GM12878 (cell line): Measurements from ENCODE around the gene VWA8. TPM values are rescaled to one million over a fixed set of nuclear protein-coding genes. Genes with fewer than 3 reads are reported as not detected.

Experiments
- ATAC-seq: fragments of 200-7000 bp; cut with Tn5 transposase; 3 replicates; pipeline ENCODE4 v1.9.1; 2020; ENCODE audit warnings: mild to moderate bottlenecking, moderate library complexity
- BruUV-seq: library from RNA; stranded (reverse); fragments of 400-500 nt; replicated peaks from 2 replicates; lab custom pipeline; 2021; lab: Mats Ljungman, UMichigan
- CTCF ChIA-PET: fragments of 300-600 bp; sonication (Branson Sonifier 250); formaldehyde crosslinking; extraction: SDS; loops from one replicate; lab custom pipeline; 2021; ENCODE audit warnings: inconsistent platforms; lab: Yijun Ruan, JAX
- POLR2A ChIA-PET: fragments of 350-600 bp; formaldehyde crosslinking; extraction: SDS; loops from one replicate; lab custom pipeline; 2021; ENCODE audit warnings: inconsistent platforms; lab: Charles Lee
- RAD21 ChIA-PET: fragments of 300-600 bp; sonication (Branson Sonifier 250); formaldehyde crosslinking; loops from one replicate; lab custom pipeline; 2023; ENCODE audit warnings: antibody characterized with exemption; ENCODE audit not compliant: unreplicated experiment; lab: Charles Lee
- SMC1A ChIA-PET: fragments of 300-600 bp; sonication (Branson Sonifier 250); formaldehyde crosslinking; loops from one replicate; lab custom pipeline; 2023; ENCODE audit not compliant: unreplicated experiment, uncharacterized antibody; lab: Charles Lee
- DNase-seq: peaks from one replicate; pipeline ENCODE4 v3.0.0-alpha.2; 2011; ENCODE audit warnings: low read depth, low spot score
- FAIRE-seq: peaks from 3 replicates; lab custom pipeline; 2011; peaks lifted over from hg19 to GRCh38; lab: Jason Lieb, UNC
- H2AFZ ChIP-seq: 2 replicates; pipeline ENCODE4 v1.6.0; 2011; ENCODE audit warnings: low read depth, low read length, control low read depth; ENCODE audit not compliant: control insufficient read depth
- H3K27ac ChIP-seq: 2 replicates; pipeline ENCODE4 v1.5.1; 2011; ENCODE audit warnings: control low read depth; ENCODE audit not compliant: control insufficient read depth, insufficient read depth
- H3K27me3 ChIP-seq, 2 experiments: replicated peaks in 1 of 2; 2 replicates each; pipeline versions ENCODE4 v1.6.0 to v1.6.1; 2011; ENCODE audit warnings: low read length in 1 of 2; ENCODE audit not compliant: control insufficient read depth in 2 of 2, insufficient read depth in 2 of 2
- H3K36me3 ChIP-seq, 2 experiments: 2 replicates each; pipeline ENCODE4 v1.5.1; 2011; ENCODE audit warnings: low read length in 1 of 2; ENCODE audit not compliant: control insufficient read depth in 2 of 2, insufficient read depth in 2 of 2
- H3K4me1 ChIP-seq: 2 replicates; pipeline ENCODE4 v1.6.1; 2011; ENCODE audit warnings: mild to moderate bottlenecking, low read length, moderate library complexity, mixed read lengths; ENCODE audit not compliant: control insufficient read depth, insufficient read depth
- H3K4me2 ChIP-seq: 2 replicates; pipeline ENCODE4 v1.6.0; 2011; ENCODE audit warnings: control low read depth; ENCODE audit not compliant: control insufficient read depth, insufficient read depth
- H3K4me3 ChIP-seq: fragments of 200-600 bp; sonication (generic); 2 replicates; pipeline ENCODE4 v1.5.1; 2016
- H3K79me2 ChIP-seq: 2 replicates; pipeline ENCODE4 v1.6.0; 2011; ENCODE audit warnings: low read length; ENCODE audit not compliant: control insufficient read depth, insufficient read depth
- H3K9ac ChIP-seq: 2 replicates; pipeline ENCODE4 v1.8.0; 2011; ENCODE audit warnings: low read length, control low read depth, mixed read lengths; ENCODE audit not compliant: control insufficient read depth, insufficient read depth
- H3K9me3 ChIP-seq: replicated peaks from 3 replicates; pipeline ENCODE4 v1.5.1; 2011; ENCODE audit warnings: mild to moderate bottlenecking, low read length; ENCODE audit not compliant: control insufficient read depth, insufficient read depth
- H4K20me1 ChIP-seq: 2 replicates; pipeline ENCODE4 v1.6.0; 2011; ENCODE audit not compliant: control insufficient read depth, insufficient read depth
- BACH1 ChIP-seq: fragments of 450-650 bp; IDR thresholded peaks from 2 replicates; pipeline ENCODE4 v1.6.1; 2017; ENCODE audit warnings: mild to moderate bottlenecking, borderline replicate concordance
- BCLAF1 ChIP-seq: fragments of 450-650 bp; IDR thresholded peaks from 2 replicates; pipeline ENCODE4 v1.6.1; 2017; ENCODE audit warnings: antibody characterized with exemption, mild to moderate bottlenecking, moderate library complexity
- CBX3 ChIP-seq: fragments of 200-600 bp; sonication (generic); IDR thresholded peaks from 2 replicates; pipeline ENCODE4 v1.6.1; 2016; ENCODE audit warnings: low read depth, borderline replicate concordance
- CHD4 ChIP-seq: fragments of 200-600 bp; sonication (generic); IDR thresholded peaks from 2 replicates; pipeline ENCODE4 v1.6.1; 2016; ENCODE audit warnings: mild to moderate bottlenecking
- CREB1 ChIP-seq: IDR thresholded peaks from 2 replicates; pipeline ENCODE4 v1.6.1; 2012; ENCODE audit warnings: low read depth, mild to moderate bottlenecking, inconsistent platforms
- CTCF ChIP-seq, 3 experiments: IDR thresholded peaks in 2 of 3; conservative IDR thresholded peaks in 1 of 3; 2 replicates each; pipeline ENCODE4 v1.5.1; 2011; ENCODE audit warnings: low read depth in 3 of 3, low read length in 3 of 3, mild to moderate bottlenecking in 3 of 3, control low read depth in 2 of 3, moderate library complexity in 2 of 3, inconsistent platforms in 1 of 3, mixed read lengths in 1 of 3; ENCODE audit not compliant: control insufficient read depth in 2 of 3, insufficient read depth in 1 of 3; ENCODE audit errors: extremely low read depth in 1 of 3
- DPF2 ChIP-seq: fragments of 450-650 bp; IDR thresholded peaks from 2 replicates; pipeline ENCODE4 v1.6.1; 2017; ENCODE audit warnings: mild to moderate bottlenecking
- HCFC1 ChIP-seq: fragments of 150-350 bp; IDR thresholded peaks from 2 replicates; pipeline ENCODE4 v1.6.1; 2014; ENCODE audit warnings: low read length
- HDGF ChIP-seq: fragments of 450-650 bp; IDR thresholded peaks from 2 replicates; pipeline ENCODE4 v1.6.1; 2016; ENCODE audit warnings: antibody characterized with exemption
- KLF5 ChIP-seq: fragments of 450-650 bp; IDR thresholded peaks from 2 replicates; pipeline ENCODE4 v1.6.1; 2014; ENCODE audit warnings: mild to moderate bottlenecking; ENCODE audit not compliant: partially characterized antibody
- MAX ChIP-seq: IDR thresholded peaks from 2 replicates; pipeline ENCODE4 v1.6.1; 2012; ENCODE audit warnings: low read depth, low read length, improper control_type of control experiment
- NFXL1 ChIP-seq: fragments of 450-650 bp; IDR thresholded peaks from 2 replicates; pipeline ENCODE4 v1.6.1; 2017; ENCODE audit warnings: antibody characterized with exemption, mild to moderate bottlenecking, borderline replicate concordance
- PAX8 ChIP-seq: fragments of 450-650 bp; IDR thresholded peaks from 2 replicates; pipeline ENCODE4 v1.6.1; 2017; ENCODE audit warnings: mild to moderate bottlenecking, moderate library complexity
- PML ChIP-seq: IDR thresholded peaks from 2 replicates; pipeline ENCODE4 v1.6.1; 2012; ENCODE audit warnings: low read length, inconsistent platforms
- POU2F2 ChIP-seq: IDR thresholded peaks from 3 replicates; pipeline ENCODE4 v1.6.1; 2011; ENCODE audit warnings: low read depth, mild to moderate bottlenecking, low read length, borderline replicate concordance
- RAD51 ChIP-seq: fragments of 450-650 bp; IDR thresholded peaks from 2 replicates; pipeline ENCODE4 v1.6.1; 2016; ENCODE audit warnings: moderate library complexity, mild to moderate bottlenecking, inconsistent platforms
- RCOR1 ChIP-seq: conservative IDR thresholded peaks from 2 replicates; pipeline ENCODE4 v1.6.1; 2012; ENCODE audit warnings: low read depth, low read length, improper control_type of control experiment
- RFX5 ChIP-seq: IDR thresholded peaks from 2 replicates; pipeline ENCODE4 v1.6.1; 2011; ENCODE audit warnings: low read depth, low read length, improper control_type of control experiment
- SMC3 ChIP-seq: IDR thresholded peaks from 2 replicates; pipeline ENCODE4 v1.6.1; 2011; ENCODE audit warnings: low read length, improper control_type of control experiment, borderline replicate concordance
- SREBF1 ChIP-seq: IDR thresholded peaks from 2 replicates; pipeline ENCODE4 v1.6.1; 2012; ENCODE audit warnings: mild to moderate bottlenecking, low read length
- YY1 ChIP-seq: IDR thresholded peaks from 2 replicates; pipeline ENCODE4 v1.6.1; 2011; ENCODE audit warnings: low read depth, mild to moderate bottlenecking, low read length
- ZNF24 ChIP-seq: fragments of 450-650 bp; IDR thresholded peaks from 2 replicates; pipeline ENCODE4 v1.6.1; 2017; ENCODE audit warnings: antibody characterized with exemption, mild to moderate bottlenecking
- WGBS: methylation state at CpG from one replicate; pipeline ENCODE4 v1.1.6; 2016; ENCODE audit warnings: low lambda C conversion rate; ENCODE audit not compliant: insufficient replicate concordance, insufficient coverage; ENCODE audit errors: missing lambda C conversion rate; 5-methylcytosine and 5-hydroxymethylcytosine counted together
- in situ Hi-C: fragments of 300-500 bp; cut with MboI; formaldehyde crosslinking; loops from 9 replicates; pipeline ENCODE4 v1.14.3; 2018; ENCODE audit warnings: mixed read lengths
- intact Hi-C: fragments of 100-400 bp; cut with micrococcal nuclease; formaldehyde crosslinking; loops from one replicate; pipeline ENCODE4 v1.14.2; 2022; ENCODE audit not compliant: unreplicated experiment
- polyA plus RNA-seq, 11 experiments: library from polyadenylated mRNA; depleted of rRNA in 4 of 11; unstranded in 6 of 11; stranded (reverse) in 5 of 11; fragments of >200 nt; fragmentation: Nextera tagmentation in 4 of 11; fragmentation: Illumina TruSeq in 1 of 11; extraction: Ambion mirVana in 4 of 11; extraction: Trizol in 1 of 11; gene quantifications; 1 replicate in 1 of 11; 2 replicates in 10 of 11; pipeline versions ENCODE4 v1.2.1 to v1.2.3, GENCODE V29; 2011 to 2016; ENCODE audit warnings: inconsistent platforms in 2 of 11, missing spikeins in 2 of 11, low read depth in 1 of 11
- total RNA-seq, 4 experiments: library from RNA; depleted of rRNA in 3 of 4; stranded (reverse); fragments of >200 nt in 3 of 4; fragmentation: Illumina TruSeq in 1 of 4; extraction: Trizol in 1 of 4; gene quantifications; 2 replicates each; pipeline versions ENCODE4 v1.2.1 to v1.2.3, GENCODE V29; 2013 to 2021

The VWA8 gene
- total and polyA plus RNA-seq, 10 of the 15 experiments (the other 5 are each of a cell fraction or from before 2014, with no cell fraction given): 3.0 to 21.8 (median 13.5) TPM

- no peak for TF ChIP-seq MAX
- no peak for TF ChIP-seq BACH1
- TF ChIP-seq DPF2: no peak
- no peak for TF ChIP-seq CTCF (IDR thresholded peaks at IDR 0.05 in 2 of 3, conservative IDR thresholded peaks at IDR 0.05 in 1 of 3; ENCODE audit: control insufficient read depth in 2 of 3, extremely low read depth in 1 of 3, insufficient read depth in 1 of 3, low read depth in 3 of 3, low read length in 3 of 3)
Measured at GRCh38 chr13:41766439-41766838, 194.5 kb downstream of the VWA8 start (continued).

- ChIA-PET CTCF (interaction anchor here (0.9 to 1.7 kb wide), 2 partner anchors 177 to 306 kb away, joined by 3 read pairs; no protein-coding TSS in a partner anchor), RAD21 (no interaction called here), SMC1A (interaction anchor here (0.6 to 2.3 kb wide), 5 partner anchors 13 to 83 kb away, joined by 3 to 9 read pairs (median 3); no protein-coding TSS in a partner anchor), POLR2A (no interaction called here)
- BruUV-seq: no TSS peak
- TF ChIP-seq HCFC1 (no peak), NFXL1 (no peak), YY1 (no peak), HDGF (no peak), CBX3 (no peak), ZNF24 (no peak), POU2F2 (no peak), SMC3 (no peak), CHD4 (no peak), PAX8 (no peak), SREBF1 (no peak), PML (no peak), RAD51 (no peak), CREB1 (no peak), RFX5 (no peak), BCLAF1 (no peak), KLF5 (no peak), RCOR1 (no peak)
- Histone ChIP-seq H3K4me1 (no peaks in the 10 kb centered on the region), H3K9ac (no peak overlapping the region), H2AFZ (no peak overlapping the region), H3K36me3 (no peaks in the 10 kb centered on the region), H3K27me3 (no peaks in the 10 kb centered on the region), H4K20me1 (no peaks in the 10 kb centered on the region), H3K4me2 (no peak overlapping the region), H3K27ac (no peak overlapping the region), H3K4me3 (no peak overlapping the region), H3K79me2 (no peaks in the 10 kb centered on the region), H3K9me3 (no peaks in the 10 kb centered on the region)
- 98% methylated on average over 5 of the region's 5 CpGs for WGBS
- FAIRE-seq (no peak), ATAC-seq (no peak), DNase-seq (no peak)
- in situ Hi-C loops: no loop called here
- intact Hi-C loops: no loop called here
Measured at GRCh38 chr13:41765813-41766212, 195.1 kb downstream of the VWA8 start.
